HG03135 (cell line): ENCODE results near the gene GPR107.

Experiments used
- ATAC-seq: cut with Tn5 transposase; IDR thresholded peaks from one replicate; pipeline ENCODE4 v1.9.1; 2021; ENCODE audit warnings: mild to moderate bottlenecking, moderate library complexity; ENCODE audit not compliant: unreplicated experiment

Gene GPR107

DNA sequence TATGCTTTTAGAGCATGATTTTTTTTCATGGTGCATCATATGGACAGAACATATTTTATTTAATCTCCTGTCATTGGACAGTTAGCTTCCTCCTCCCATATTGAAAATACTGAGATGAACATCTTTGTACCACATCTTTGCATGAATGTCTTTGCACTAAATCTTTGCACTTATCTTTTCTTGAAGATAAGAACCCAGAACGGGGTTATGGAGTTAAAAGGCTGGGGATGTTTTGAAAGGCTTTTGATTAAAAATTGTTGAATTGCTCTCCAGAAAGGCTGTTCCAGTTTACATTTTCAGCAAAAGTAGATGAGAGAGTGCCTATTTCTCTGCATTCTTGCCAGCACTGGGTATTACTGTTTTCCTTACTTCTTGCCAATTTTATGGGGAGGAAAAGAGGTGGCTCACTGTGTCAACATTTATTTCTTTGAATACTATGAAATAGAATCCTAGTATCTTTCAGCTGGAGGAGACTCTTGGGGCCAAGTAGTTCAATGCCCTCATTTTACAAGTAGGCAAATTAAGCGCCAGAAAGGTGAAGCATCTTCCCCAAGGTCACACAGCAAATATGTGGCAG is 125.7 kb downstream of the GPR107 start:
- ATAC-seq = no peak

DNA sequence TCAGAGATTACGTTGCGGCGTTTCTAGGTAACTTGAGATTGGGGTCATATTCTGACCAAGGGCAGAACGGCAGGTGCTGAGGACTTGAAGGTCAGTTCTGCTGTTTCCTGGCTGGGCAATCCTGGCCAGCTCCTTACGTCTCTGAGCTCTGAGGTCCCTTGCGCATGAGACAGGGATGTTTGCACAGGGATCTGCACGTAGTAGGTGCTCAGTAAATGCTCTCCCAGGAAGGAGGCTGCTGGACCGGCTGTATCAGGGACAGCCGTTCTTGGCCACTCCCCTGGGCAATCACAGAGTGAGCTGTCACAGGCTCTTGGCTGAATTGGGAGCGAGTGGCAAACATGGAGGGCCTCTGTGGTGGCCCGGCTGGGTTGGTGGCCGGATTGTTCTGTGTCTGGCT is 126.8 kb downstream of the GPR107 start:
- ATAC-seq = no peak

DNA sequence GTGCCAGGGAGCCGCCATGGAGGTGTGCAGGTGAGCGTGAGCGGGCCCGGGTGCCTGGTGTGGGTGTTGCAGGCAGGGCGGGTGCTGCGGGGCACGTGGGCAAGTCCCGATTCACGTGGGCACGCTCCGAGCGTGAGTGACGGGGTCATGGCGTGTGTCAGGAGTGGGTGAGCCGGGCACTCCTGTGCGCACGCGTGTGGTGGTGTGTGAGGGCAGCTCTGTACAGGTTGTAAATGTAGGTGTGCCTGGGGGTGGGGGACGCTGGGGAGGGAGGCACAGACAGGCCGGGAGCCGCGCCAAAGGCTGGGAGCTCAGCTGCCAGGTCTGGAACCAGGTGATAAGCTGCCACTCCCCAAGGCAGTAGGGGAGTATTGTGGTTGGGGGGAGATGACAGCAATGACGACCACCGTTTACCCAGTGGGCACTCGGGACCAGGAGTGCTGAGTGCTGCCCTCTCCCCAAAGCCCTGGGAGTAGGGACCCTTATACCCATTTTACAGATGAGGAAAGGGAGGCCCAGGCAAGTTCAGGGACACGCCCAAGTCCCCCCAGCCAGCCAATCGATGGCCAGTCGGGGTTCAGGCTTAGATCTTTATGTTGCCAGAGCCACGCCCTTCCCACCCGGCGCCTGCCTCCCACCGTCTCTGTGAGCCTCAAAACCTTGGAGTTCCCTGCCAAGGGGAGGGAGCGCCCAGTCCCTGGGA is 128.1 kb downstream of the GPR107 start:
- ATAC-seq = no peak

DNA sequence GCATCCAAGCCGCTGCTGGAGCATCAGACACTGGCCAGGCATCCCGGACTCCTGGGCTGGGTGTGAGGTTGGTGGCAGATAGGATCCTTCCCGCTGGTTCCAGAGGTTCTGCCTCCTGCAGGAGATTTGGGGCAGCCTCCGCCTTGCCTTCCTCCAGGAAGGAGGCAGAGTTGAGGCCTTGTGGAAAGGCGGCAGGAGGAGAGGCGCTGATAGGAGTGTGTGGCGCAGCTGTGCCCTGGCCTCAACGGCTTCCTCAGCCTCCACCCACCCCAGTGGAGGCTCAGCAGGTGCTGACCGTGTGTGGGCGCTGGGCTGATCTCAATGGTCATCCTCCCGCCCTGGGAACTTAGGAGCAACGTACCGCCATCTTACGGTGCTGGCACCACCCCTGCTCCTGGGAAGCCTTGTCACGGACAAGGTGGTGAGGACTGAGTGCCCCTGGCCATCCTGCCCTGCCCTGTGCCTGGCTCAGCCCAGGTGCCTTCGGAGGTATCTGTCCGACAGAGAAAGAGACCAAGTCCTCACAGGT is 128.7 kb downstream of the GPR107 start:
- ATAC-seq = no peak

DNA sequence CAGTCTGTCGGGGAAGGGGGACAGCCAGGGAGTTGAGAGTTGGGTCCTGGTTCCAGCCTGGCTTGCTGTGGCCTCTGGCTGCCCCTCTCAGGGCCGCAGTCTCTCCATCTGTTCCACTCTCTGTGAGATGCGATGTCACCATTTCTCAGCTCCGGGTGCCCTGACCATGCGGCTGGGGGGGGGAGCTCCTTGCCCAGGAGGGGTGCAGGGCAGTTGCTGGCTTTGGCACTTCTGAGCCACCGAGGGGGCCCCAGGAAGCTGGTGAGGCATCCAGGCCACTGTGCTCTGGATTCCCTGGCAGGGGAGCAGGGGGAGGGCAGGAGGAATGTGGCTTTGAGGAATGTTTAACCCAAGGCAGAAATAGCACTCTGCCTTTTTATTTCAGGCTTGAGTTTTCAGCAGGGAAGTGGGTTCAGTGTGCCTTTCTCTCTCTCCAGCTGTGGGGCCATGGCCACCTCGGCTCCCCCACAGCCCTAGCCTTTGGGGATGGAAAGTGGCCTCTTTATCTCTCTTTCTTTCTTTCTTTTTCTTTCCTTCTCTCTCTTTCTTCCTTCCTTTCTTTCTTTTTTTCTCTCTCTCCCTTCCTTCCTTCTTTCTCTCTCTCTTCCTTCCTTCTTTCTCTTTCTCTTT is 129.5 kb downstream of the GPR107 start:
- no peak for ATAC-seq

DNA sequence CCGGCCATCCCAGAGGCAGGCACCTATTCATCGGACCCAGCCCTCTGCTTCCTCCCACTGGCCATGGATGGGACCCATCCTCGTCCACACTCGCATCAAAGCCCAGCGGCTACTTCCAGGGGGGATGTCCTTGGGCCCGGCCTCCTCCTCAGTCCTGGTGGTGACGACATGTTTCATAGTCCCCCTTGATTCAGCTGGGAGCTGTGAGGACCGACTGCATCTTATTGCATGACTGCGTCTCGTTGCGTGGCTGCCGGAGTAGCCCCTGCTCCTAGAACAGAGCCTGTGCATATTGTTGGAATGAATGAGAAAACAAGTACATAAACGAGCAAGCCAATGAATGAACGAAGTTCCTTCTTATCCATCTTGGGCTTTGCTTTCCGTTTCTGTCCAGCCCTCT is 131.3 kb downstream of the GPR107 start:
- ATAC-seq = no peak

DNA sequence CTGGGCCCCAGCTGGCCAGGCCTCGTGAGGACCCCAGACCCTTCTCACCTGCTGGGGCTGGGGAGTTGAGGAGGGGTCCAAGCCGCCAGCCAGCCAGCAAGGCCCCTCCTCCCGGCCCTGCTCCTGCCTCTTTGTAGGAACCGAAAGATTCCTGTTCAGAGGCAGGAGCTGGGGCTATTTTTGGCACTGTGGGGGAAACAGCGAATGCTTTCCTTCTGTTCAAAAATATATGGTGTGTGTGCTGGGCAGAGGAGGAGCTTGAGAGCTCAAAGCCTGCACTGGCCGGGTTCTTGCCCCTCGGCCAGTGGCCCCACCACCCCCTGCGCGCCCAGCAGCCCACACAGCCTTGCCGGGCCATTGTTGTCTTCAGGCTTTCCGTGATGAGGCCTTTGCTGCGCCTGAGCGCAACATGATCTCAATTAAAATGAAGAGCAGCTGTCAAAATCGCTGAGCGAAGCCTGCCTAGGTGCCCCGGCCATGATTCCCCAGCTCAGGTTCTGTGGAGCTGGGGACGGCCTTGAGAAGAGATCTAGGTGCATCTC is 131.9 kb downstream of the GPR107 start:
- ATAC-seq = no peak

DNA sequence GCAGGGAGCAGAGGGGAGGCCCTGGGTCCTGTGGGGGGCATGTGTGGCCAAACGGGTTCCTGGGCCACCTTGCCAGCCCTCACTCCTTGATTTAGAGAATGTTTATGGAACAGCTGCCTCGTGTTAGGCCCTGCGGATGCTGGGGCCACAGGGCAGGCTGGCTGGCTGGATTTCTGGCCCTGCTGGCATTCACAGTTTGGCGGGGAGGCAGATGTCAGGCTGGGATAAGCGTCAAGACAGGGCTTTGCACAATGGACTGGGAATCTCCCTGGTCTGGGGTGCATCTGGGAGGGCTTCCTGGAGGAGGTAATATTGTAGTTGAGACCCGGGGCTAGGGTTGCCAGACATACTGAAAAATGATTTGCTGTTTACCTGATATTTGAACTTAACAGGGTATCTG is 132.3 kb downstream of the GPR107 start:
- ATAC-seq = no peak

DNA sequence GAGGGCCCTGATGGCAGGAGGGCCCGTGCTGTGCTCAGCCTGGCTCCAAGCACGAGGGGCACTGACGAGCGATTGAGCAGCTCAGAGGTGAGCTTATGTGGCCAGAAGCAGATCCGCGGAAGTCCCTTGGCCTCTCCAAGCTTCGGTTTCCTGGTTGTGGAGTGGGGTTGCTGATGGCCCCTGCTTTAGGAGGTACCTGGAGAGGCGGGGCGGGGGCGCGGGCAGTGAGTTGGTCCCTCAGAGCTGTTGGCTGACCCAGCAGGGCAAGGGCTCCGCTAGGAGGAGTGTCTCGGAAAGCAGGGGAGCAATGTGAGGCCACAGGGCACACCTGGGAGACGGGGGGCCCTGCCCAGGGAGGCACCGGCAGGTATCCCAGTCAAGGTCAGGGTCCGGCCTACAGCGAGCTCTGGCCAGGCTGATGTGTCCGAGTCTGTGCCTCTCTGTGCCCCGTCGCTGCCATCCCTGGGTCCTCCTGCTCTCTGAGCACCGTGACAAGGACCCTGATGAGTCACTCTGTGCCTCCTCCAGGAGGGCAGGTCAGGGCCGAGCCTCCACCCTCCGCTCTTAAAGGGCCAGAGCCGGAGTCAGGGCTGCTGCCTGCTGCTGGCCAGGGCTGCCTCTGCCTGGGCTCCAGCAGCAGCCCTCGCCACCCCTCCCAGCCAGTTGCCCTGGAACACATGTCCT is 133.3 kb downstream of the GPR107 start:
- no peak for ATAC-seq

DNA sequence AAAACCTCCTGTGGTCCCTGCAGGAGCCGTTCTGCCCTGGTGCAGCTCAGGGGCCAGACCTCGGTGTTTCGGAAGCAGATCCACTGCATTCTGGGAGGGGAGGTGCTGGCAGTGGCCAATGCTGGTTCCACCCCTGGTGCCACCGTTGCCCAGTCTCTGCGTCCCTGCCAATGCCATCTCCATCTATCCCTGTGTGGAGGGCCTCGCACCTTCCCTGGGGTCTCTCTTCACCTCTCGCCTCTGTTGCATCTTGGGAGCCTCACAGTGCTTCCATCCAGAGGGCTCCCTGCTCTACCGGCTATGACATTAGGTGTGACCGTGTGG is 133.8 kb downstream of the GPR107 start:
- no peak for ATAC-seq

DNA sequence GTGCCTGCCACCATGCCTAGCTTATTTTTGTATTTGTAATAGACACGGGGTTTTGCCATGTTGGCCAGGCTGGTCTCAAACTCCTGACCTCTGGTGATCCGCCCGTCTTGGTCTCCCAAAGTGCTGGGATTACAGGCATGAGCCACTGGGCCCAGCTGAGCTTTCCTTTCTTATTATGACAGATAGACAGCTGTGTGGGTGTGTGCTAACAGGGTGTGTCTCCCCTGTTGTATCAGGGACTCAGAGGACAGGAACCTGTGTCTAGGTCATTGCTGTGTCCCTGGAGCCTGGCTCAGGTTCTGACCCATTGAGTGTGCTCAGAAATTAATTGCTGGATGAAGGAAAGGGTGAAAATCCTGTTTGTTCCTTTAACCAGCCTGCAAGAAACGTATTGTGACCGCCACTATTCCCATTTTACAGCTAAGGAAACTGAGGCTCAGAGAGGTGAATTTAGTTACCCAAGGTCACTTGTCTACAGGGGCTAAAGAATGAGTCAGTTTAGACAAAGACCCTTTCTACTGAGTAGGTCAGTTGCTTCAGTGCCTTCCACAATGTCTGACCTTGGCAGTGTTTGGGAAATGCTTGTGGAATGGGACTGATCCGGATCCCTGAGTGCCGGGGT is 135.3 kb downstream of the GPR107 start:
- no peak for ATAC-seq
